Mesodermal cell (in vitro differentiated cells): ENCODE measurements around the gene MLEC.

Experiments
- H3K27ac ChIP-seq: 2 replicates; pipeline ENCODE4 v1.7.0; 2013; ENCODE audit warnings: mild to moderate bottlenecking, low read depth, low read length, moderate library complexity; ENCODE audit not compliant: severe bottlenecking
- H3K36me3 ChIP-seq: 2 replicates; pipeline ENCODE4 v1.7.1; 2013; ENCODE audit warnings: mild to moderate bottlenecking, low read length, moderate library complexity; ENCODE audit not compliant: control insufficient read depth, insufficient read depth
- H3K4me1 ChIP-seq: one replicate; pipeline ENCODE4 v1.7.1; 2013; ENCODE audit warnings: mild to moderate bottlenecking, low read length; ENCODE audit not compliant: insufficient read depth, control insufficient read depth, poor library complexity, severe bottlenecking
- H3K4me3 ChIP-seq: 2 replicates; pipeline ENCODE4 v1.7.0; 2013; ENCODE audit warnings: low read length, control low read depth, mild to moderate bottlenecking; ENCODE audit not compliant: insufficient read depth, poor library complexity, severe bottlenecking; ENCODE audit errors: extremely low read depth
- H3K9me3 ChIP-seq: 2 replicates; pipeline ENCODE4 v1.7.1; 2013; ENCODE audit warnings: mild to moderate bottlenecking, low read length, moderate library complexity; ENCODE audit not compliant: control insufficient read depth
- WGBS, 2 experiments: methylation state at CpG; one replicate each; pipeline ENCODE4 v1.1.5; 2013; ENCODE audit warnings: missing lambda C conversion rate in 2 of 2; ENCODE audit not compliant: insufficient coverage in 2 of 2; 5-methylcytosine and 5-hydroxymethylcytosine counted together

Gene MLEC

DNA sequence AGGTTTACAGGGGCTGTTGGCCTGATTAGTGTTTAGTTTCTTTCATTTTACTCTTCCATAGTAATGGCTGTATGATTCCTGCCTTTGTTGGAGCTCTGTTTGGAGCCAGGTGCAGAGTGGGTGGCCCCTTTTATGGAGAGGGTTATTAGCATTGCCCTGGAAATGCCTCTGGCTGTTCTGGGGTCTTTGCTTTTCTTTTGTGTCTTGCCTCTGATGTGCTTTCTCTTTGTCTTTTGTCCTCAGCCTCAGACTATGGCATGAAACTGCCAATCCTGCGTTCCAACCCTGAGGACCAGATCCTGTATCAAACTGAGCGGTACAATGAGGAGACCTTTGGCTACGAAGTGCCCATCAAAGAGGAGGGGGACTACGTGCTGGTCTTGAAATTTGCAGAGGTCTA, 6.9 kb downstream of the MLEC start:
- 49 to 77% methylated on average over 4 of the region's 4 CpGs for WGBS, 2 experiments
- peaks cover 61% of the 10 kb centered on the region for H3K36me3 ChIP-seq
- peaks cover 19% of the 10 kb centered on the region for H3K4me1 ChIP-seq
- H3K4me3 ChIP-seq = no peak overlapping the region
- no peak overlapping the region for H3K27ac ChIP-seq
- no peaks in the 10 kb centered on the region for H3K9me3 ChIP-seq

DNA sequence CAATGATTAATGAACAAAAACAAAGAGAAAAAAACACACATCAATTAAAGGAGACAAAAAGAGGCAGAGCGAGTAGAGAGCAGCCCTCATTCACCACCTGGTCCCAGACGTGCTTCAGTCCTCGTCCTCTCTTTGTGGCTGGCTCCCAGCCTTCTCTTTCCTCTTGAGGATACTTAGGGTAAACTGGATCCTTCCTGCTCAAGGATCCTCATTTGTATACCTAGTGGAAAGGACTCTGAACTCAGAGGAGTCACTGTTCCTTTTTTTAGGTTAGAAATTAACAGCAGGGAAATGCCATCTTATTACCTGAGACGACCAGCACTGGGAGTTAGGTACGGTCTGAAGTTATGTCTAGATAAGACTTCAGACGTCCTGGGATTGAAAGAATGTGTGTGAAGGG, 9.7 kb downstream of the MLEC start:
- no peak overlapping the region for H3K4me3 ChIP-seq
- H3K27ac ChIP-seq = no peak overlapping the region
- WGBS, 2 experiments = 97 to 100% methylated on average over 6 of the region's 6 CpGs
- H3K9me3 ChIP-seq = no peaks in the 10 kb centered on the region
- H3K4me1 ChIP-seq = peaks cover 8% of the 10 kb centered on the region
- peaks cover 87% of the 10 kb centered on the region for H3K36me3 ChIP-seq

DNA sequence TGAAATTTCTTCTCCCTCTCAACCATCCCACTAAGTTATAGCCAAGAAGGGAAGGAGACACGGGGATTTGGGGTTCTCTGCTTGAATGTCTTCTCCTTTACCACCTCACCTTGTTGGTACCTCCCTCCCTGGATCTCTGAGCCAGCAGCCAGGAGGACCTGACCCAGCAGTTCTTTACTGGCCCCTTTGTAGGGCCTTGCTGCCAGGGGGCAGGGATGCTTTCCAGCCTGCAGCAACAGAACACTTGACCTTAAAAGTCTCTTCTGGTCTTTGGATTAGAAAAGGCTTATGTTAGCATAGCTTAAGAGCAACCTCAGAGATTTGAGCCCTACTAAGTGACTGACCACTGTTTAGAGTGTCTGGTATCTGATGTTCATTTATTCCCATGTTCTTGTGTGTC, 10.4 kb downstream of the MLEC start:
- WGBS, 2 experiments = no CpG with 5 or more reads among the region's 1 CpG
- peaks cover 4% of the 10 kb centered on the region for H3K4me1 ChIP-seq
- H3K9me3 ChIP-seq = no peaks in the 10 kb centered on the region
- H3K27ac ChIP-seq = no peak overlapping the region
- H3K36me3 ChIP-seq = peaks cover 94% of the 10 kb centered on the region
- no peak overlapping the region for H3K4me3 ChIP-seq

DNA sequence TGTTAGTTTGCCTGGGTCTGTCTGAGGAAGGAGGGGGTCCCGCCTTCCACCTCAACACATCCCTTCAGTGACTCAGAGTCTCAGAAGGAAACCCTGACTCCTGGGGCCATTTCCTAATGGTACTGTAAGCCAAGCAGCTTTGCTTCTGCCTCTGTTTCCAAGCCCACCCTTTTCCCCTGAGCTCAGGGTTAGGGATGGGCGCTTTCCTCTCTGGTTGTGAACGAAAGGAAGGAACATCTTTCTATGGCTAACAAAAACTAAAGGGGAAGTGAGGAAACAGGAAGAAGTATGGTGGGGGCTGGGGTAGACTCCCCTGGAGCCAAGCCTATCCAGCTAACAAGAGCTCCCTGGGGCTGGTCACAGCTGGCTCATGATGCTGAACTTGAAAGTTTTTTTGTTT, 11.7 kb downstream of the MLEC start:
- H3K4me3 ChIP-seq = no peak overlapping the region
- no peaks in the 10 kb centered on the region for H3K4me1 ChIP-seq
- H3K36me3 ChIP-seq = peaks cover 97% of the 10 kb centered on the region
- WGBS, 2 experiments = no CpG with 5 or more reads among the region's 3 CpGs
- no peaks in the 10 kb centered on the region for H3K9me3 ChIP-seq
- H3K27ac ChIP-seq = no peak overlapping the region

DNA sequence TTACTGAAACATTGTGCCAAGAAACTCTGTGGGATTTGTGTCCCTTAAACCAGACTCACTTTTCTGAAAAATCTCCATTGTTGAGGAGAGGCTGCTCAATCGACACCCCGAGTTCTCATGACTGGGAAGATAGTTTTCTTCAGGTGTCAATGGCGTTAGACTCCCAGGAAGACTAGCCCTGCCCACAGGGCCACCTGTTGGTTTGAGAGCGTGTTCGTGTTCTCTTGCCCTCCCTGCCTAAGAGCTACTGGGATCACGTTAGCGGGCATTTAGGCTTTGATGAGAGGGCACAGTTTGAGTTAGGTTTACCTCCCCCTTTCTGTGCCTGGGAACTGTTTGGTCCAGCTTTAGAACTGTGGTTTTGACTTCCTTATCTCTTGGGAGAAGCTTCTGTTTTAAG, 12.6 kb downstream of the MLEC start:
- no peak overlapping the region for H3K4me3 ChIP-seq
- H3K4me1 ChIP-seq = no peaks in the 10 kb centered on the region
- no peak overlapping the region for H3K27ac ChIP-seq
- peaks cover 92% of the 10 kb centered on the region for H3K36me3 ChIP-seq
- H3K9me3 ChIP-seq = no peaks in the 10 kb centered on the region
- WGBS, 2 experiments = 90 to 98% methylated on average over 4 to 7 of the region's 7 CpGs

DNA sequence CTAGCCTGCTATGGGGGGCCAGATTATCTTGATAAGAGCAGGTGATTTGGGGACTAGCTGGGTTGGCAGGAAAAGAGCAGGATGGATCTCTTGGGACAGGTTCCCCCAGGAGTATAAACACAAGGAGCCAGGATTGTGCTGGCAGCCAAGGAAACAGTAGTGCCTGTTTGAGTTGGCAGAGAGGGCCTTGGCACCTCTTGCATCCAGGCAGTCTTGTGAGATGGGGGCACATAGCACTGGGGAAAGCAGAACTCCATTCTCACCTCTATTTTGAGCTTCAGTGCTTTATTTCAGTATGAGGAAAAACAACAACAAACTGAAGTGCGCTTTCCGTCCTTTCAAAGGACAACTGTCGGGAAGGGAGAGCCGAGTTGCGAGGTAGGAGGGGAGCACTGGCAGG, 13.9 kb downstream of the MLEC start:
- no peak overlapping the region for H3K27ac ChIP-seq
- H3K4me3 ChIP-seq = no peak overlapping the region
- H3K9me3 ChIP-seq = no peaks in the 10 kb centered on the region
- 93 to 94% methylated on average over 3 of the region's 5 CpGs for WGBS, 2 experiments
- peaks cover 85% of the 10 kb centered on the region for H3K36me3 ChIP-seq
- no peaks in the 10 kb centered on the region for H3K4me1 ChIP-seq

DNA sequence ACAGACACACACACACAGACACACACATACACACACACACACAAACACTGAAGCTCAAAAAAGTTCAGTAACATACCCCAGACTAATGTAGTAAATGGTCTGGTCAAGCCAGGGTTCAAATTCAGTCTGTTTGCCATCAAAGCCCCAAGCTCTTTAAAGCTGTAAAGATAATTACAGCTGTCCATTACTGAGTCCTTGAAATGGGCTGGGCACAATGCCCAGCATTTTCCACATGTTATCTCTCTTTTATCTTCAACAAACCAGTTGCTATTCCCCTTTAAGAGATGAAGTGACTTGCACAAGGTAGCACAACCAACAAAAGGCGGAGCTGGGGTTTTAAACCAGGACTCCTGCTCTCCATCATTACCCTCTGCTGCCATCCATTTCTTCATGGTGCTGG, 15.7 kb downstream of the MLEC start:
- H3K27ac ChIP-seq = no peak overlapping the region
- H3K9me3 ChIP-seq = no peaks in the 10 kb centered on the region
- no peaks in the 10 kb centered on the region for H3K4me1 ChIP-seq
- H3K4me3 ChIP-seq = no peak overlapping the region
- WGBS, 2 experiments = 100% methylated on average over 1 of the region's 1 CpG; no CpG with 5 or more reads in 1 of the 2 experiments
- peaks cover 67% of the 10 kb centered on the region for H3K36me3 ChIP-seq

DNA sequence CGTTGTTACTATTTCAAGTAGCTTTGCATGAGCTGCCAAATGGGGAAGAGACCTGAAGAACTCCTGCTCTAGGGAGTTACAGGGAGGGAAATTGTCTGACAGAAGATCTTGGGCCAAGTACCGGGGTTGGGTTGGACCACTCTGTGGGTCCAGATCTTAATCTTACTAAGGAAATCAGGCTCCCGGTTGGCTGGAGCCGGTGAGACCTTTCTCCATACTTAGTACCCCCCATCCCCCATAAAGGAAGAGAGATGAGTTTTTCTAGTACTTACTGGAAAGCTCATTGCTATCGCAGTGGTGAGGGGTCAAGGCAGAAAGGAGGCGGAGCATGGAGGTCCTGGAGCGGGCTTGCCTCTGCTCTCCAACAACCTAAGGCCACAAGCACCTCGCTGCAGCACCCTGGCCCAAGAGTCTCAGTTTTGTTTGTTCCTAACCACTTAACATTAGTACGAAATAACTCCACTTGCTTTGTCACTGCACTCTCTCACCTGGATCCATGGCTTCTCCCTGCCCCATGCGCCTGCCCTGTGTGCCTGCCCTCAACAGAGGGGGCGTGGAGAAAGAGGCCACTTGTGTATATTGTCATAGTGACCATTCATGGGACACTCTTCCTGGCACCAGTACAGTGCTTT, 16.5 kb downstream of the MLEC start:
- H3K9me3 ChIP-seq = no peaks in the 10 kb centered on the region
- H3K27ac ChIP-seq = no peak overlapping the region
- WGBS, 2 experiments = 82 to 83% methylated on average over 6 to 7 of the region's 11 CpGs
- no peak overlapping the region for H3K4me3 ChIP-seq
- no peaks in the 10 kb centered on the region for H3K4me1 ChIP-seq
- H3K36me3 ChIP-seq = peaks cover 60% of the 10 kb centered on the region

DNA sequence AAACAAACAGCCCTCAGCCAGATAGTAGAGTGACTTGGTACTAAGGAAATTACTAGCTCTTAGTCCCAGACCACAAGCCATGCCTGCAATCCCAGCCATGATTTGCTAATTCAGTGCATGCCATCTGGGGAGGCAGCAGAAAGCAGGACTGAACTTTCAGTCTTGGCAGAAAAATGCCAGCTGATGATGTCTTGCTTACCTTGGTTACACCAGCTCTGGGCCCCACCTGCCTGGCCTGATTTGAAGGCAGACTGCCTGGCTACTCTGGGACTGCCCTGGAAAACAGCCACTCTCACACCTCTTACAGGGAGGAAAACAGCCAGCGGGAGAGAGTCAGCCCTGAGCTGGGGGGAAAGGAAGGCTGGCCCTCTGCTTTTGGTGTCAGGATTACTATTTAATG, 18.7 kb downstream of the MLEC start:
- H3K36me3 ChIP-seq = peaks cover 38% of the 10 kb centered on the region
- H3K9me3 ChIP-seq = no peaks in the 10 kb centered on the region
- no CpG with 5 or more reads among the region's 1 CpG for WGBS, 2 experiments
- no peak overlapping the region for H3K4me3 ChIP-seq
- H3K27ac ChIP-seq = no peak overlapping the region
- H3K4me1 ChIP-seq = peaks cover 3% of the 10 kb centered on the region

DNA sequence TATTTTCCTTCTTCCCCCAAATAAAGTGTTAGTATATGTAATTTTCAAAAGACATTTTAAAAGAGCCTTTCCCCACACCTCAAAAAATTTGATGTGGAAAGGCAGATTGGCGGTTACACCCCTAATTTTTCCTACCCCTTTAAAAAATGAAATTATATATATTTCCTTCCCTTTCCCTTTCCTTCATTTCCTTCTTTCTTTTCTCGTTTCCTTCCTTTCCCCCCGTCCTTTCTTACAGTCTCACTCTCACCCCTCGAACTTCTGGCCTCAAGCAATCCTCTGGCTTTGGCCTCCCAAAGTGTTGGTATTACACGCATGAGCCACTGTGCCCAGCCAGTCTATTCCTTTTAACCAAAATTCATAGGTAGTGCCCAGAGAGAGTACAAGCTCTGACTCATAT, 19.1 kb downstream of the MLEC start:
- H3K36me3 ChIP-seq = peaks cover 35% of the 10 kb centered on the region
- no peak overlapping the region for H3K4me3 ChIP-seq
- H3K9me3 ChIP-seq = no peaks in the 10 kb centered on the region
- H3K4me1 ChIP-seq = peaks cover 3% of the 10 kb centered on the region
- WGBS, 2 experiments = 64 to 93% methylated on average over 3 to 4 of the region's 5 CpGs
- no peak overlapping the region for H3K27ac ChIP-seq

DNA sequence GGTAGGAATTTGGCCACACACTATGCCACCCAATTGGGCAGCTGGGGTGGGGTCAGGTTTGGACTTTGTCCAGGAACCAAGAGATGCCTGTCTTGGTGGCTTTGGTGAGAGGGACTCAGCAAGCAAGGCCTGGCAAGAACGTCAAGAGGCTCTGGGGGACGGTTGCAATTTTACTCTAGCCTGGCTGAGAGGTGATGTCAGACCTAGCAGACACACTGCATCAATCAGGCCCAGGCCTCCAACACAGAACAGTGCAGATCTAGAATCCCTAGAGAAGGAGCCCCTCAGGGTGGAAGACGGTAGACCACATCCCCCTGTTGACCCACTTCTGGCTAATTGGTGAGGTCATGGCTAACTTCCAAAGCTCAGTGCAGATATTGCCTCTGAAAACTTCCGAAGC, 21.7 kb downstream of the MLEC start:
- no peak overlapping the region for H3K27ac ChIP-seq
- H3K9me3 ChIP-seq = no peaks in the 10 kb centered on the region
- H3K4me3 ChIP-seq = no peak overlapping the region
- peaks cover 5% of the 10 kb centered on the region for H3K4me1 ChIP-seq
- peaks cover 16% of the 10 kb centered on the region for H3K36me3 ChIP-seq
- 92% methylated on average over 3 to 4 of the region's 4 CpGs for WGBS, 2 experiments
